Adrenal gland (tissue), 5 donors: ENCODE measurements around the gene AUTS2.

Experiments
- CTCF ChIP-seq, 6 experiments: fragments of 450-650 bp in 4 of 6; fragments of 200-600 bp in 2 of 6; sonication (generic) in 1 of 6; IDR thresholded peaks; 1 replicate in 5 of 6; 2 replicates in 1 of 6; pipeline versions ENCODE4 v1.5.1 to v1.8.0; 2016 to 2021; ENCODE audit warnings: antibody characterized with exemption in 6 of 6, mild to moderate bottlenecking in 2 of 6, moderate library complexity in 1 of 6
- POLR2A ChIP-seq, 2 donors: fragments of 450-650 bp; IDR thresholded peaks; one replicate each; pipeline ENCODE4 v1.6.1; 2017; ENCODE audit warnings: antibody characterized with exemption in 2 of 2, mild to moderate bottlenecking in 2 of 2, moderate library complexity in 1 of 2
- donor health status: DM: no; HTN: no; CAD: no.

- TF ChIP-seq POLR2A (IDR thresholded peaks at IDR 0.05) (no peak), CTCF (IDR thresholded peaks at IDR 0.05) (no peak)
These were observed 1026.3 kb downstream of the AUTS2 start for GRCh38 chr7:70624500-70625103.
